ENCODE results near the gene LAIR2. TPM values are rescaled to one million over a fixed set of nuclear protein-coding genes. Genes with fewer than 3 reads are reported as not detected.

LAIR2 gene
- total and polyA plus RNA-seq, 10 of the 15 experiments (the other 5 are each of a cell fraction or from before 2014, with no cell fraction given): not detected

DNA sequence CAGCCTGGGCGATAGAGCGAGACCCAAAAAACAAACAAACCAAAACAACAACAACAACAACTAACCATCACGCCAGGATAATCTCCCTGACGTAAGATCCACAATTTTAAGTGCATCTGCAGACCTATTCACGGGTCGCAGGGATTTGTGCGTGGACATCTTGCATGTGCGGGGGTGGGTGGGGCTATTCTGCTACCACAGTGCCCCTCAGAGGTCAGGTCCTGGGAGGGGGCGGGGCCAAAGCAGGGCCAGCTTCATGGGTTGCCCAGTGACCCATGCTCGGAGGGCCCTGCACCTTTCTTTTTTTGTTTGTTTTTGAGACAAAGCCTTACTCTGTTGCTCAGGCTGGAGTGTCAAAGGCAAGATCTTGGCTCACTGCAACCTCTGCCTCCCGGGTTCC lies 26.9 kb upstream of the LAIR2 start (continued):
- TF ChIP-seq, protein P1, sequence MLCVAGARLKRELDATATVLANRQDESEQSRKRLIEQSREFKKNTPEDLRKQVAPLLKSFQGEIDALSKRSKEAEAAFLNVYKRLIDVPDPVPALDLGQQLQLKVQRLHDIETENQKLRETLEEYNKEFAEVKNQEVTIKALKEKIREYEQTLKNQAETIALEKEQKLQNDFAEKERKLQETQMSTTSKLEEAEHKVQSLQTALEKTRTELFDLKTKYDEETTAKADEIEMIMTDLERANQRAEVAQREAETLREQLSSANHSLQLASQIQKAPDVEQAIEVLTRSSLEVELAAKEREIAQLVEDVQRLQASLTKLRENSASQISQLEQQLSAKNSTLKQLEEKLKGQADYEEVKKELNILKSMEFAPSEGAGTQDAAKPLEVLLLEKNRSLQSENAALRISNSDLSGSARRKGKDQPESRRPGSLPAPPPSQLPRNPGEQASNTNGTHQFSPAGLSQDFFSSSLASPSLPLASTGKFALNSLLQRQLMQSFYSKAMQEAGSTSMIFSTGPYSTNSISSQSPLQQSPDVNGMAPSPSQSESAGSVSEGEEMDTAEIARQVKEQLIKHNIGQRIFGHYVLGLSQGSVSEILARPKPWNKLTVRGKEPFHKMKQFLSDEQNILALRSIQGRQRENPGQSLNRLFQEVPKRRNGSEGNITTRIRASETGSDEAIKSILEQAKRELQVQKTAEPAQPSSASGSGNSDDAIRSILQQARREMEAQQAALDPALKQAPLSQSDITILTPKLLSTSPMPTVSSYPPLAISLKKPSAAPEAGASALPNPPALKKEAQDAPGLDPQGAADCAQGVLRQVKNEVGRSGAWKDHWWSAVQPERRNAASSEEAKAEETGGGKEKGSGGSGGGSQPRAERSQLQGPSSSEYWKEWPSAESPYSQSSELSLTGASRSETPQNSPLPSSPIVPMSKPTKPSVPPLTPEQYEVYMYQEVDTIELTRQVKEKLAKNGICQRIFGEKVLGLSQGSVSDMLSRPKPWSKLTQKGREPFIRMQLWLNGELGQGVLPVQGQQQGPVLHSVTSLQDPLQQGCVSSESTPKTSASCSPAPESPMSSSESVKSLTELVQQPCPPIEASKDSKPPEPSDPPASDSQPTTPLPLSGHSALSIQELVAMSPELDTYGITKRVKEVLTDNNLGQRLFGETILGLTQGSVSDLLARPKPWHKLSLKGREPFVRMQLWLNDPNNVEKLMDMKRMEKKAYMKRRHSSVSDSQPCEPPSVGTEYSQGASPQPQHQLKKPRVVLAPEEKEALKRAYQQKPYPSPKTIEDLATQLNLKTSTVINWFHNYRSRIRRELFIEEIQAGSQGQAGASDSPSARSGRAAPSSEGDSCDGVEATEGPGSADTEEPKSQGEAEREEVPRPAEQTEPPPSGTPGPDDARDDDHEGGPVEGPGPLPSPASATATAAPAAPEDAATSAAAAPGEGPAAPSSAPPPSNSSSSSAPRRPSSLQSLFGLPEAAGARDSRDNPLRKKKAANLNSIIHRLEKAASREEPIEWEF (IDR thresholded peaks at IDR 0.05; ENCODE audit: insufficient replicate concordance, low read depth, low read length): no peak
- TF ChIP-seq HDGF (IDR thresholded peaks at IDR 0.05) (no peak), WRNIP1 (IDR thresholded peaks at IDR 0.05; ENCODE audit: borderline replicate concordance, low read depth, low read length) (no peak), TCF7 (IDR thresholded peaks at IDR 0.05; ENCODE audit: borderline replicate concordance) (no peak)

DNA sequence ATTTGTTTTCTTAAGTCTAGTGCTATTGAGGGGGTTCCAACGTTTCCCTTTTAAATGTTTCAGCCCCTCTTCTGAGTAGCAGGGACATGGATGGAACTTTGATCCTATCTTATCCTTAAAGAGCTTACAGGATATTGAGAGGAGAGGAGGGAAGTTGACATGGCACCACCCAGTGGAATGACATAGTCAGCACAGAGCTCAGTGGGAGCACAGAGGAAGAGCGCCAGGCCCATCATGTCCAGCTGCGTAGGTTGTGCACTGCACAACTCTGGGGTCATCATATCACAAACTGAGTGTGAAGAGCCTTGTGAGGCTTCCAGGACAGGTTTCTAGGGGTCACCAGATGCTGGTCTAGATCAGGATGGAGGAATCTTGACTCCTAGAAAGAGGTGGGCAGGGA lies 25.0 kb upstream of the LAIR2 start:
- POLR2A ChIA-PET: no interaction called here
- intact Hi-C loops (cut with micrococcal nuclease; ENCODE audit: unreplicated experiment) (loop anchor here (10.0 kb wide), 1 partner anchor 437 kb away; no protein-coding TSS in a partner anchor), in situ Hi-C loops (cut with MboI) (loop anchor here (5.0 to 10.0 kb wide), 3 partner anchors 175 to 447 kb away; no protein-coding TSS in a partner anchor)

More for the DNA sequence above, 25.0 kb upstream of the LAIR2 start:
- Histone ChIP-seq H4K20me1 (ENCODE audit: control insufficient read depth, insufficient read depth) (no peaks in the 10 kb centered on the region), H3K9me3 (replicated peaks; ENCODE audit: control insufficient read depth, insufficient read depth, low read length) (no peaks in the 10 kb centered on the region), H3K27ac (ENCODE audit: control insufficient read depth, insufficient read depth) (no peak overlapping the region), H3K36me3 (ENCODE audit: control insufficient read depth in 2 of 2, insufficient read depth in 2 of 2, low read length in 1 of 2) (no peaks in the 10 kb centered on the region), H3K79me2 (ENCODE audit: control insufficient read depth, insufficient read depth, low read length) (no peaks in the 10 kb centered on the region), H3K4me3 (no peak overlapping the region), H2AFZ (ENCODE audit: control insufficient read depth, low read depth, low read length) (no peak overlapping the region), H3K9ac (ENCODE audit: control insufficient read depth, insufficient read depth, low read length) (no peak overlapping the region), H3K4me2 (ENCODE audit: control insufficient read depth, insufficient read depth) (no peak overlapping the region), H3K4me1 (ENCODE audit: control insufficient read depth, insufficient read depth, low read length) (peaks cover 7% of the 10 kb centered on the region; the same call in 1 of the 2 replicates), H3K27me3 (replicated peaks in 1 of 2; ENCODE audit: control insufficient read depth in 2 of 2, insufficient read depth in 2 of 2, low read length in 1 of 2) (no peaks in the 10 kb centered on the region)
- no peak for ATAC-seq
- TF ChIP-seq TAF1 (IDR thresholded peaks at IDR 0.05; ENCODE audit: borderline replicate concordance, low read depth, low read length): no peak
- TF ChIP-seq POLR2AphosphoS2 (IDR thresholded peaks at IDR 0.05; ENCODE audit: low read depth, low read length): no peak
- no peak for TF ChIP-seq NRF1 (conservative IDR thresholded peaks at IDR 0.05; ENCODE audit: low read depth, low read length)
- TF ChIP-seq MEF2B (IDR thresholded peaks at IDR 0.05; ENCODE audit: partially characterized antibody, poor library complexity, severe bottlenecking): no peak
- no peak for TF ChIP-seq ESRRA (IDR thresholded peaks at IDR 0.05; ENCODE audit: low read length)
- no peak for TF ChIP-seq LARP7 (IDR thresholded peaks at IDR 0.05)
- TF ChIP-seq SIX5 (IDR thresholded peaks at IDR 0.05; ENCODE audit: low read depth, low read length, severe bottlenecking): no peak
- BruUV-seq (replicated peaks): no TSS peak
- ChIA-PET RAD21 (ENCODE audit: unreplicated experiment) (interaction anchor here (5.5 to 6.5 kb wide), 2 partner anchors 175 to 196 kb away, joined by 43 to 59 read pairs; no protein-coding TSS in a partner anchor), CTCF (interaction anchor here (0.6 to 8.5 kb wide), 13 partner anchors 12 to 831 kb away, joined by 3 to 236 read pairs (median 4); partner anchors contain the start of genes LENG8 and LENG9), SMC1A (ENCODE audit: uncharacterized antibody, unreplicated experiment) (interaction anchor here (1.2 to 7.3 kb wide), 3 partner anchors 142 to 196 kb away, joined by 4 to 118 read pairs (median 70); no protein-coding TSS in a partner anchor)
- no peak for FAIRE-seq
- WGBS (ENCODE audit: insufficient coverage, insufficient replicate concordance, low lambda C conversion rate, missing lambda C conversion rate): 67% methylated on average over 3 of the region's 3 CpGs
- DNase-seq (ENCODE audit: low read depth, low spot score): no peak
